ENCODE results near the gene SLC16A4.
"Not testable (repeated sequence)": the region's sequence is repeated elsewhere in the genome, so short reads cannot be mapped to it uniquely, and the experiment has no call there.

SLC16A4 gene

DNA sequence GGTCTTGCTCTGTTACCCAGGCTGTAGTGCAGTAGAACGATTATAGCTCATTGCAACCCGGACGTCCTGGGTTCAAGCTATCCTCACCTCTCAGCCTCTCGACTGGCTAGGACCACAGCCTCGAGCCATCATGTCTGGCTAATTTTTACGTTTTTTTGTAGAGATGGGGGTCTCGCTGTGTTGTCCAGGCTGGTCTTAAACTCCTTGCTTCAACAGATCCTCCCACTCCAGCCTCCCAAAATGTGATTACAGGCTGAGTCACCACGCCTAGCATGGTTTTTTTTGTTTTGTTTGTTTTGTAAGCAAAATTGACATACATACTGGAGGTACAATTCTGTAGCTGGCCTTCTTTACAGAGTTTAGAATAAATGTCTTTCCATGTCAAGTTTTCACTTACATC, 17.7 kb upstream of the SLC16A4 start:
- DNase-seq, result no peak

DNA sequence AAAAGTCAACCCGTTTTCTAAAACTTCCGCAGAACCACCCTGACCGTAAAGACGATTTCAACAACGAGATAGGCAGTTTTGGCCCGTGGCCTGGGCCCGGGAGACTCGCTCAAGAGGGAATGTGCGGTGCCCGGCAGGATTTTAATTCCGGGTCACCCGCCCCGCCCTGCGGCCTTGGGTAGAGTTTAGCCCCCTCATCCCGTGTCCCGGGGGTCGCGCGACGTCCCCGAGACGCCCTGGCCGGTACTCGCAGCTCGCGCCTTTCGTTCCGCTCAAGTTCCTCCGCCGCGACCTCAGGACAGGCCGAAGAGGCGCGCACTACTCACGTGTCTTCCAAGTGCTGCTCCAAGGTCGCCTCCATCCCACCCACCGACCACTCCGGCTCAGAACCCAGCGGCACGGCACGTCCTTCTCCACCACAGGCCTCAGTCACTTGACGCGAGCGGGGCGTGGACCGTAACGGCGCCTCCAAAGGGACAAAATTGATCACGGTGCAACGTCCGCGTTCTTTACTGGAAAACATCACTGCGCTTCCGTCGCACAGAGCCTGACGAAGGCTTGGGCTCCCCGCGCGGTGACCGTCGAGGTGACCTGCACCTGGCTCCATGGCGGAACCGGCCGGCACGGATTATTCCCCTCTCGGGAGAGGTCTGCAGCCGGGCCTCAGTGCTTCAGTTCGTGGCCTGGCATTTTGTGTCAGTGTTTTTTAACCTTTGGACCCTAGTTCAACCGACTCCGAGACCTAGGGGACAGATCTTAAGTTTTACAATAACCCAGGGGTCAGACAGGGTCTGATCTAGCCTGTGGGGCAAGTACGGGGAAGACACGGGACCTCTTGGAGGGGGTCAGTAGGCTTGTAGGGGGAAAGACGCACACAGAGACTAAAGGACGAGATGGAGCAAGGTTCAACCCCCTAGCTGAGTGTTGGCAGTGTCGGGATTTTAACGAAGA, 16.7 kb upstream of the SLC16A4 start, which contains the start of gene LAMTOR5:
Gene LAMTOR5 (minus strand): TSS at position 435 of the 951 bp plus-strand sequence. CDS start 74 bp downstream, at position 361.
- peak; percentile 71 for DNase-seq

DNA sequence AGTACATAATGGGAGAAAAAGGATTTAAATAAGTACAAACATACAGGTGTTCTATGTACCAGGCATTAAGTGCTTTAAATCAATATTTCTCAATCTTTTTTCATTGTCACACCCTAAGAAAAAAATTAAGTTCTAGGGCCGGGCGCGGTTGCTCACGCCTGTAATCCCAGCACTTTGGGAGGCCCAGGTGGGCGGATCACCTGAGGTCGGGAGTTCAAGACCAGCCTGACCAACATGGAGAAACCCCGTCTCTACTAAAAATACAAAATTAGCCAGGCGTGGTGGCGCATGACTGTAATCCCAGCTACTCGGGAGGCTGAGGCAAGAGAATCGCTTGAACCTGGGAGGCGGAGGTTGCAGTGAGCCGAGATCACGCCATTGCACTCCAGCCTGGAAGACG, 15.6 kb upstream of the SLC16A4 start:
- not testable (repeated sequence) for DNase-seq

DNA sequence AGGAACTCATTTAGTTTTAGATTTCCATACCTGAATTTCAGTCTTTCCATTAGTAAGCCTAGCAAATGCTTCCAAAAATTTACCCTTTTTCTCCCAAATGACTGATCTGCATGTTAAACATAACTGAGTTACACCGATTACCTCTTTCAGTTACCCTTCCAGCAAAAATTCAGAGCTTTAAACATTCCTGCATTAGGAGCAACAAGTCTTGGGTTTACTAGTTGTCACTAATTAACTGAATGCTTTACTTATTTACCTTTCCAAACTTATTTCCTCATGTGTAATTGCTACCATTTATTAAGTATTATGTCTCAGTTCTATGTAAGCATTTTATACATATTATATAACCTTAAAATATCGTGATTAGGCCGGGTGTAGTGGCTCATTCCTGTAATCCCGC, 13.6 kb upstream of the SLC16A4 start:
- DNase-seq, result no peak

DNA sequence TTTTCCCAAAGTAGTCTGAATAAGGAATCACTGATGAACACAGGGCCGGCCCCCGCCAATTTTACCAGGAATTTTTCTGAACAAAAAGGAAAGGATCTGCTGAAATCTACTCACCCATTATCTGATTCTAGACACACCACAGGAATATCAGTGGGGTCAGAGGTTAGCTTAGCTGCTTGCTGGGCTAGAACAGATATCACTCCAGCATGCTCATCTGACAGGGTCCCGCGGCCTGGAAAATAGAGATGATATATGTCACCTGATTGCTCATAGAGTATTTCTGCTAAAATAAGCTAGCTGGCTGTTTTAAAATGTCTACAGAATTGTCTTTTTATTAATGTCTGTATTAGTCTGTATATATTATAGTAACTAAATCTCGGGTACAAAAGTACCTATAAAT, 13.0 kb upstream of the SLC16A4 start:
- no peak for DNase-seq

DNA sequence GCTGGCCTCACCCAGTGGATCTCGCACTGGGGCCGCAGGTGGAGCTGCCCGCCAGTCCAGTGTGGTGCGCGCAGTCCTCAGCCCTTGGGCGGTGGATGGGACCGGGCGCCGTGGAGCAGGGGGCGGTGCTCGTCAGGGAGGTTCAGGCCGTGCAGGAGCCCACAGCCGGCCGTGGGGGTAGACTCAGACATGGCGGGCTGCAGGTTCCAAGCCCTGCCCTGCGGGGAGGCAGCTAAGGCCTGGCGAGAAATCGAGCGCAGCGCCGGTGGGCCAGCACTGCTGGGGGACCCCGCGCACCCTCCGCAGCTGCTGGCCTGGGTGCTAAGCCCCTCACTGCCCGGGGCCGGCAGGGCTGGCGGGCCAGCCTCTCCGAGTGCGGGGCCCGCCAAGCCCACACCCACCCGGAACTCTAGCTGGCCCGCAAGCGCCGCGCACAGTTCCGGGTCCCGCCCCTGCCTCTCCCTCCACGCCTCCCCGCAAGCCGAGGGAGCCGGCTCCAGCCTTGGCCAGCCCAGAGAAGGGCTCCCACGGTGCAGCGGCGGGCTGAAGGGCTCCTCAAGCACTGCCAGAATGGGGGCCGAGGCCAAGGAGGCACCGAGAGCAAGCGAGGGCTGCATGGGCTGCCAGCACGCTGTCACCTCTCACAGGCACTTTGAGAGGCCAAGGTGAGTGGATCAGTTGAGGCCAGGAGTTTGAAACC, 5.6 kb upstream of the SLC16A4 start:
- DNase-seq, result not testable (repeated sequence)

DNA sequence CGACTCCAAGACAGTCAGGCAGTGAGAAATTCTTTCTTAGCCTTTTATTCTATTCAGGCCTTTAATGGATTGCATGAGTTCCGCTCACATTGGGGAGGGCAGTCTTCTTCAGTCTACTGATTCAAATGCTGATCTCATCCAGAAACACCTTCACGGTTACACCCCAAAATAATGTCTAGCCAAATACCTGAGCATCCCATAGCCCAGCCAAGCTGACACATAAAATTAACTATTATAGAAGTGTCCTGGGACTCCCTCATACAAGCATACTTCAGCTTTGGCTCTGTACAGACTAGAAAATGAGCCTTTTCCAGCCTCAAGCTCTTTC, 3.6 kb upstream of the SLC16A4 start:
- no peak for DNase-seq

DNA sequence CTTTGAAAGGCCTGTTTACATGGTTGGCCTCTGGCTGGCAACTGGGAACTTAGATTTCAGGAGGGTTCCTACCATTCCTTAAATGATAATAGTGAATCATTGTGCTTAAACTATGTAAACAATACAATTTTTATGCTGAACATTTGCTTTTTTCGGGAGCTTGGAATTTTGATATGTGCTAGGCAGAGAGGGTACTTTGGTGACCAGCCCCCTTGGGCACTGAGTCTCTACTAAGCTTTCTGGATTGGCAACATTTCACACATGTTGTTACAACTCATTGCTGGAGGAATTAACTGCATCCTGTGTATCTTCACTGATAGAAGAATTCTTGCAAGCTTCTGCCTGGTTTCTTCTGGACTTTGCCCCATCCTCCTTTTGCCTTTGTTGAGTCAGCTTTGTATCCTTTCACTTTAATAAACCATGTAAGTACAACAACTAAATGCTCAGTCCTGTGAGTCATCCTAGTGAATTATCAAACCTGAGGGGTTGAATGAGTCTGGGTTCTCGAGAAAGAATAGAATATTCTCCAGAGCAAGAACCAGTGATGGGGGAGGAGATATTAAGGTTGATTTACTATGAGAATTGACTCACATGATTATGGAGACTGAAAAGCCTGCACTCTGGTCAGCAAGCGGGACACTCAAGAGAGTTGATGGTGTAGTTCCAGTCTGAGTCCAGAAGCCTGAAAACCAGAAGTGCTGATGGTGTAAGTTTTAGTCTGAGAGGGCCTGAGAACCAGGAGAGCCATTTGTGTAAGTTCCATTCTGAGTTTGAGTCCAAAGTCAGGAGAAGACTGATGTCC, 3.1 kb upstream of the SLC16A4 start:
- DNase-seq, result peak; percentile 59

DNA sequence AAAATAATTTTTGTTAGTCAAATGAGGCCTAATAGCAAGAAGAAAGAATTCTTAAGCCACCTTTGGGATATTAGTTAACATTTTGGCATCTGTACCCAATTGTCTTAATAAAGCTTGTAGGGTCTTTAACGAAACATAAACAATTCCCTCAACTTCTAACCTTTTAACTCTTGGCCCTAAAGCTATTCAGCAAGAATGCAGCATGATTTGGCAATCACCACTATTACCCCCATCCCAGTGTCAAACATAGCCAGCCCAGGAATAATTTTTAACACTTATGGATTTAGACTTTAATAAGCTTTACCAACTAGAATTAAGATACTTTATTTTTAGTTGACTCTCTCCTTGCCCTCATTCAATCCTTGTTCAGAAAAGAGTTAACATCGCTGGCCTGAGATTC, 2.5 kb upstream of the SLC16A4 start:
- no peak for DNase-seq

DNA sequence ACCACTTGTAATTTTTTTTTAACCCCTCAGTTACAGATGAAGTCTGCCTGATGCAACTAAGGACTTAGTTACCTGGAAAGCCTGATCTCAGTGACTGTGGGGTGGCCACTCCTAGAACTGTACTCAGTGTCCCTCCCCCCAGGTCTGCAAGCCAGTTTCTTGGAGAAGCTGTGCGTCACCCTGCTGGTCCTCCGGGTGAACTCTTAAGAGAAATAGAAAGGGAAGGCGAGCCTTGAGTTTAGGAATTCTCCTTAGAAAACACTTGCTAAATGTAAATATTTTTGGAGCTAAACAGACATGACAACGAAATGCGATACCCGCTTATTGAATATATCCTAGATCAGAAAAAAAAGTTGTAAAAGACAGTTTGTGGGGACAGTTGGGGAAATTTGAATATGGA, 730 bp downstream of the SLC16A4 start:
- DNase-seq, result peak; percentile 73

DNA sequence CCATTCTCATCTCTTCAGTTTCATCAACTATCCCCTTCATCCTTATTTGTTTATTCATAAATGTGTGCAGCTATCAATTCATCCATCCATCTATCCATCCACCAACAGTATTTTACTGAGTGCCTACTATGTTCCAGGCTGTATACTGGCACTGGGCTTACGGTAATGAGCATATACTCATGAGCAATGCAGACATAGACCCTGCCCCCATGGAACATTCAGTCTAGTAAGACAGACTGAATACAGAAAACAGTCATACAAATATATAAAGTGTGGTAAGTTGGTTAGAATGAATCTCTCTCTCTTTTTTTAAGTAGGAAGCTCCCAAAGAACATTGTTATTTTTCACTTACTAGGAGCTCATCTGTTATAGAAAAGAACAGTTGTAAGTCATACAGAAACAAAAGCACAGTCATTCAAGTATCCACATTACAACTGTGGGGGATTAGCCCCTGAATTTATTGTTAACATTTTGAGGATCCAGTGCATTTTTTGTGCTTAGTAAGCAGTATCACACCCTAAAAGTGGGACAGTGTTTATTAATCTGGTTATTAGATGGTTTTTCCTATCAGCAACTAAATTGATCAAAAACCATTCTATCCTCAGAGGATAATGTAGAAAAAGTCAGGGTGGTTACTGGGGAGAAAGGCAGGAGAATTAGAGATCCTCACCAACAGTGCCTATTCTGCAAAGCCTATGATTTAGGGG, 3.6 kb downstream of the SLC16A4 start:
- DNase-seq, result no peak

DNA sequence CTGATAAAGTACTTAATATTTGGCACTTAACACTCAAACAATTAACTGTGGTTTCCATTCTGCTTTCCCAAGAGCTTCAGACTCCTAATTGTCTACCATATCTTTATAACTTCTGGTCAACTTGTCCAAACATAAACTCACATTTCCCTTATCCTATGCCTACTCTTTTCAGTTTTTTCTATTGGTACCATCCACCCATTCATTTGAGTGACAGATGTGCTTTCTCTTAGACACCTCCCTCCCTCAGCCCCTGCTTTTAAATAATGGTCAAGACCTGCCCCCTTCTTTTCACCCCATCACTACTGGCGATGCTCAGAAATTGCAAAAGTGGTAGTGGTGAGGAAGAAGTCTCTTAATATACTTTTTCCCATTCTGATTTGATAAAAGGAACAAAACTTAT, 5.5 kb downstream of the SLC16A4 start:
- DNase-seq, result no peak

DNA sequence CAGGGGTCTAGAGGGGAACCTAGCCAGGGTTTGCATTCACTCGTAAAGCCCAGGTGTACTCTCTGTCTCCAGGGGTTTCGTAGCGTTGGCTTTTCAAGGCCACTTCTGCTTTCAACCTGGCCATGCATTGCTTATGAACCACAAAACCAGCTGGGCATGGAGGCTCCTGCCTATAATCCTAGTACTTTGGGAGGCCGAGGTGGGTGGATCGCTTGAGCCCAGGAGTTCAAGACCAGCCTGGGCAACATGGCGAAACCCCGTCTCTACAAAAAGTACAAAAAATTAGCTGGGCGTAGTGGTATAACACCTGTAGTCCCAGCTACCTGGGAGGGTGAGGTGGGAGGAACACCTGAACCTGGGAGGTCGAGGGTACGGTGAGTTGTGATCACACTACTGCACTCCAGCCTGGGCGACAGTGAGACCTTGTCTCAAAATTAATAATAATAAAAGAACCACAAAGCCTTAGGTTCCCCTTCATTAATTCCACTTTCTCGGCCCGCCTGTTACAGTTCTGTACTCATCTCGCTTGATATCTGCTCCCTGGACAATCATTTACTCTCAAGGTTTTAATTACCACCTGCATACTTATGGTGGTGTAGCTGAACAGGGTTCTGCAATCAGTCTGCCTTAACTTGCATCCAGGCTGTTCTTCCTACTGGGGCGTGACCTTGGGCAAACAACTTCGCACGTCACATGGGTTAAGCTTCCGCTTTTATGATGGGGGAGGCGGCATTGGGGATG, 6.1 kb downstream of the SLC16A4 start:
- DNase-seq, result no peak

DNA sequence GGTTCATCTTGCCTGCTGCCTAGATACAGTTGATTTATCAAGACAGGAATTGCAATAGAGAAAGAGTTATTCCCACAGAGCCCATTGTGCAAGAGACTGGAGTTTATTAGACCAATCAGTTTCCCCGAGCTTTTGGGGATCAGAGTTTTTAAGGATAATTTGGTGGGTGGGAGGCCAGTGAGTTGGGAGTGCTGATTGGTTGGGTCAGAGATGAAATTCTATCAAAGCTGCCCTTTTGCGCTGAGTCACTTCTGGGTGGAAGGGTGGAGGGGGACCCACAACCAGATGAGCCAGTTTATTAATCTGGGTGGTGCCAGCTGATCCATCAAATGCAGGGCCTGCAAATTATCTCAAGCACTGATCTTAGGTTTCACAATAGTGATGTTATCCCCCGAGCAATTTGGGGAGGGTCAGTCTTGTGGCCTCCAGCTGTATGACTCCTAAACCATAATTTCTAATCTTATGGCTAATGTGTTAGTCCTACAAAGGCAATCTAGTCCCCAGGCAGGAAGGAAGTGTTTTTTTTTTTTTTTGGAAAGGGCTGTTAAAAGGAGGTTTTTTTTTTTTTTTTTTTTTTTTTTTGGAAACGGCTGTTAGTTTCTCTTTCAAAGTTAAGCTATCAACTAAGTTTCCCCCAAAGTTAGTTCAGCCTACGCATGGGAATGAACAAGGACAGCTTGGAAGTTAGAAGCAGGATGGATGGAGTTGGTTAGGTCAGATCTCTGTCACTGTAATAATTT, 7.4 kb downstream of the SLC16A4 start:
- no peak for DNase-seq

DNA sequence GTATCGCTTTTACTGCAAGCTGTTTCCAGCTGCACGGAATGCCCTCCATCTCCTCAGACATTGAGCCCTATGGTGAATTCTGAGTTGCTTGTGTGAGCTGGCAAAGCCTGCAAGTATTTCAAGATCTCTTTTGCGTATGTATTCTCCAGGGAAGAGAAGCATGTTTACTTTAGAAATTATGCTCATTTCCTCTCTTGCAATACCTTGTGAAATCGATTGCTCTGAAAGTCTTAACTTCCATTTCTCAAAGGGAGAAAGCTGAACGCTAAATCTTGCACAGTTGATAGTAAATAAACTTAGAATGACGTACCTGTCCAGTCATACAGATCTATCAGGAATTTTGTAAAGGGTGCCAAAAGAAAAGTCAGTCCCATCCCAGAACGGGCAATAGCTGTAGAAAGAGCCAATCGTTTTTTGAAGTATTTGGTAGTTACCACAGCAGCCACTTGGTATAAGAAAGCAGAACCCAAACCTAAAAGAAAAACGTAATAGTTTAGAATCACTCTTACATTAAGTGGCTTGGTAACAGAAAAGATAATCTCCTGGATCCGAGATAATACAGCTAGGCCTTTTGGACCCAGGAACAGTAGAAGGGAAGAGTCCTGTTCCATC, 10.0 kb downstream of the SLC16A4 start:
- DNase-seq, result no peak

DNA sequence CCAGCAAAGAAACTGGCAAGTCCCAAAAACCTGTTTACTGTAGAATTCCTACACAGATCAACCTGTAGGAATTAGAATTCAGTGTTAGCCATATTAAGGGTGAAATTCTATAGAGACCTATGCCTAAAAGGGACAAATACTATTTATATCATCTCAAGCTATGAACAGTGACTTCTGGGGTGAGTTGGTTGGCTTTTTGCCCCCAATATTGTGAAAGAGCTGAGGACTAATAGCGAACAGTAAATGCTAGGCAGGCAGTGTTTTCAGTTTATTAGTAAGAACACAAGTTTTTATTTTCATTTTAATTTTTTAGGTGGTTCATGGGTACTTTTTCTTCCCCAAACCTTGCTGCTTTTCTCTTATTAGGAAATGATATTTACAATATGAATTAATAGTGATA, 15.3 kb downstream of the SLC16A4 start:
- DNase-seq, result no peak

DNA sequence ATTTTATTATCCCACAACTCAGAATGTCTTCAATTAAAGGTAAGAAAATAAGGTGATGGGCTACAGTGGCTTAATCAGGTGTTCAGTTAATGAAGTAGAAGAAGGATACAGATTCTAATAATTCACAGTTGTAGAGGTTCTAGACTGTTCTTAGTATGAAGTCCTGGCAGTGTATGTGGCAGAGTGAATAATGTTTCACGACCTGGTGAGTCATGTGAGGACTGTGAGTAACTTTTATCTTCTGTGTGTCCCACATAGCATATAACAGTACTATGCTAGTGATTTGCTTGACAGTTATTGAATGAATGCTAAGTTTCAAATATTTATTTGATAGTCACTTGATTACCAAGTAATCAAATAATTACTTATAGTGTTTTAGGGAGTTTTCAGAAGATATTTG, 20.0 kb downstream of the SLC16A4 start:
- no peak for DNase-seq

DNA sequence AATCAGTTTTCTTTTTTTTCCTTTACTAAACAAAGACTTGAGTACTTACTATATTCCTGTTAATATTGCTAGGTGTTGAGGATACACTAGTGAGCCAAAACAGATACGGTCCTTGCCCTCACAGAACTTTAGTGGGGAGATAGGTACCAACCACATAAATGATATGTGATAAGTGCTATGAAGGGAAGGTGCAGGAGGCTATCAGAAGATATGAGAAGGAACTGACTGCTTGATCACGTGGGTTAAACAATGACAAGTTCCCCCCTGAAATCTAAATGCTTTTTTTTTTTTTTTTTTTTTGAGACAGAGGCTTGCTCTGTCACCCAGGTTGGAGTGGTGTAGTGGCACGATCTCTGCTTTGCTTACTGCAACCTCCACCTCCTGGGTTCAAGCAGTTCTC, 26.6 kb downstream of the SLC16A4 start:
- DNase-seq, result no peak

DNA sequence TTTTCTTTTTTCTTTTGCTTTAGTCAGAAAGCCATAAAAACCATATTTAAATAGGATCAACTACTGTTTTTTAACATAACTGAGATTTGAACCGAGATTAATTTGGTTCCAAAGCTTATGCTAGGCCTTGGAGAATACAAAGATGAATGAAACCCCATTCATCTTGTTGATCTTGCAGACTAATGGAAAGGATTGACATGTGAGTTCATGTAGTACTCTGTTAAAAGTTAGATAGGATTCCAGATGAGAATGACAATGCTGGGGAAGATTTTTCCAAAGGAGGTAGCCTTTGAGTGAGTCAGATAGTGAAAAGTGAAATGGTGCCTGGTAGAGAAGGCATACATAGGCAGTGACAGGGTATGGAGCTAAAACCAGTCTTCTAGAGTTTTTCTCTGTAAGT, 29.0 kb downstream of the SLC16A4 start:
- DNase-seq, result no peak

DNA sequence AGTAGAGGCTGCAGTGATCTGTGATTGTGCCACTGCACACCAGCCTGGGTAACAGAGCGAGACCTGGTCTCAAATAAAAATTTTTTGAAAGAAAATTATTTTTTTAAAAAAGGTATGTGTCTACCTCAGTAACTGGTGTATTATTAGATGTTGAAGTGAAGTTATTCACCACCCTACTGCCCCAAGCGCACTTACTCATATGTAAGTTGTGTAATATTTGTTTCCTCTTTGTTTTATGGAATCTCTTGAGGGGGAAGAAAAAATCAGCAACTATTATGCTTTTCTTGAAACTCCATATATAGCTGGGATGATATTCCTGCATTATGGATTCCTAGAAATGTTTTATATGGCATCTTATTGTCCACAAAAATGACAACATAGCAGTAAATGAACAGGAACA, 30.4 kb downstream of the SLC16A4 start:
- no peak for DNase-seq

DNA sequence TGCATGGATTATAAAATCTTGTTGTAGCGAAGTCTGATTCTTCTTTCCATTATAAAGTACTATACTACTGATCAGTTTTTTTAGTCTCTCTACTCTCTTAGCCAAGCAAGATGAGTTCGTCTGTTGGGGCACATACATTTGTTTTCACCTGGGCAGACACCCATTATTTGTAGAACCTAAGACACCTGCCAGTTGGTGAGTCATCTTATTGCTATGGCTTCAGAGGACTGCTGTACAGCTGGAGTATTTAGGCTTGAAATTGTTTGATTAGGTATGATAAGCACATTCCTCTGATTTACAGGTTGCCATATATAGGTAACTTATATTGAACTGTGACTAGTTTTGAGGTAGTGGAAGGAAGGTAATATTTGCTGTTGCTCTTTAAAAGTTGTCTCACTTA, 34.4 kb downstream of the SLC16A4 start:
- DNase-seq, result no peak

Data from amniotic stem cell (primary cell).